Calu3 (cell line): ENCODE results near the gene NPR2. TPM values are rescaled to one million over a fixed set of nuclear protein-coding genes. Genes with fewer than 3 reads are reported as not detected.

Experiments
- BruUV-seq: library from RNA; stranded (reverse); fragments of 400-500 nt; replicated peaks from 2 replicates; lab custom pipeline; 2021; lab: Mats Ljungman, UMichigan
- CTCF ChIA-PET: fragments of 300-600 bp; sonication (Branson Sonifier 250); formaldehyde crosslinking; loops from one replicate; lab custom pipeline; 2022; ENCODE audit warnings: antibody characterized with exemption; lab: Charles Lee
- DNase-seq: peaks from one replicate; pipeline ENCODE4 v3.0.0; 2022
- H3K27ac Mint-ChIP-seq: one replicate; pipeline ENCODE4 v1.8.0; 2022; ENCODE audit warnings: mixed read lengths; ENCODE audit not compliant: unreplicated experiment
- H3K27me3 Mint-ChIP-seq: one replicate; pipeline ENCODE4 v1.8.0; 2022; ENCODE audit warnings: mixed read lengths; ENCODE audit not compliant: unreplicated experiment
- H3K36me3 Mint-ChIP-seq: one replicate; pipeline ENCODE4 v1.8.0; 2022; ENCODE audit warnings: mild to moderate bottlenecking, moderate library complexity, mixed read lengths; ENCODE audit not compliant: insufficient read depth, unreplicated experiment
- H3K4me1 Mint-ChIP-seq: one replicate; pipeline ENCODE4 v1.8.0; 2022; ENCODE audit warnings: mild to moderate bottlenecking, low read depth, mixed read lengths; ENCODE audit not compliant: unreplicated experiment
- H3K4me3 Mint-ChIP-seq: one replicate; pipeline ENCODE4 v1.8.0; 2022; ENCODE audit warnings: mild to moderate bottlenecking, low read depth, moderate library complexity, mixed read lengths; ENCODE audit not compliant: unreplicated experiment
- H3K9me3 Mint-ChIP-seq: one replicate; pipeline ENCODE4 v1.8.0; 2022; ENCODE audit warnings: low read depth, mixed read lengths; ENCODE audit not compliant: unreplicated experiment
- intact Hi-C: fragments of 100-400 bp; cut with micrococcal nuclease; formaldehyde crosslinking; loops from one replicate; pipeline ENCODE4 v1.10.0; 2022; ENCODE audit not compliant: unreplicated experiment
- total RNA-seq: library from RNA; stranded (reverse); gene quantifications from 2 replicates; pipeline ENCODE4 v1.2.3, GENCODE V29; 2022
- TF ChIP-seq, protein P1 (sequence below): fragments of 200-600 bp; IDR thresholded peaks from one replicate; pipeline ENCODE4 v1.8.0; 2022; ENCODE audit warnings: antibody characterized with exemption; ENCODE audit not compliant: unreplicated experiment

The NPR2 gene
- total RNA-seq, 1 experiment from 2014 or later: 19.2 TPM

DNA sequence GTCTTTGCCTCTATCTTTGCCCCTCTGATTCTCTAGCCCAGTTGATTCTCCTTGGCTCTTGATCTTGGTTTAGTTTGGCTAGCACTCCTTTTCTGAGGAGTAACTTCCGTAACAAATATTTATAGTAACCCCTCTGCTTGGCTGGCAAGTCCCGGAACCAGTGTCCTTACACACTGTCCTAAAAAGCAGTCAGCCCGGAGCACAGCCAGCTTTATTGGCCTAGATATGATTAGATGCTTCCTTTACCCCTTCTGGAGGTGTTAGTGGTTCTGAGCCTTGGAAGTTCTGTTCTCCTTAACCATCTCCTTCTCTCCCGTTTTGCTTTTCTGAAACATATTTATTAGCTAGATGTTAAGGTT is 20.3 kb upstream of the NPR2 start:
- intact Hi-C loops: no loop called here
- DNase-seq: no peak
- BruUV-seq: no TSS peak
- CTCF ChIA-PET: no interaction called here
- no peaks in the 10 kb centered on the region for H3K27me3 Mint-ChIP-seq
- H3K4me1 Mint-ChIP-seq: peaks cover 7% of the 10 kb centered on the region
- H3K36me3 Mint-ChIP-seq: peaks cover 4% of the 10 kb centered on the region
- H3K27ac Mint-ChIP-seq: no peak overlapping the region
- TF ChIP-seq, protein P1, sequence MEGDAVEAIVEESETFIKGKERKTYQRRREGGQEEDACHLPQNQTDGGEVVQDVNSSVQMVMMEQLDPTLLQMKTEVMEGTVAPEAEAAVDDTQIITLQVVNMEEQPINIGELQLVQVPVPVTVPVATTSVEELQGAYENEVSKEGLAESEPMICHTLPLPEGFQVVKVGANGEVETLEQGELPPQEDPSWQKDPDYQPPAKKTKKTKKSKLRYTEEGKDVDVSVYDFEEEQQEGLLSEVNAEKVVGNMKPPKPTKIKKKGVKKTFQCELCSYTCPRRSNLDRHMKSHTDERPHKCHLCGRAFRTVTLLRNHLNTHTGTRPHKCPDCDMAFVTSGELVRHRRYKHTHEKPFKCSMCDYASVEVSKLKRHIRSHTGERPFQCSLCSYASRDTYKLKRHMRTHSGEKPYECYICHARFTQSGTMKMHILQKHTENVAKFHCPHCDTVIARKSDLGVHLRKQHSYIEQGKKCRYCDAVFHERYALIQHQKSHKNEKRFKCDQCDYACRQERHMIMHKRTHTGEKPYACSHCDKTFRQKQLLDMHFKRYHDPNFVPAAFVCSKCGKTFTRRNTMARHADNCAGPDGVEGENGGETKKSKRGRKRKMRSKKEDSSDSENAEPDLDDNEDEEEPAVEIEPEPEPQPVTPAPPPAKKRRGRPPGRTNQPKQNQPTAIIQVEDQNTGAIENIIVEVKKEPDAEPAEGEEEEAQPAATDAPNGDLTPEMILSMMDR: no peak
- H3K4me3 Mint-ChIP-seq: no peak overlapping the region
- H3K9me3 Mint-ChIP-seq: no peaks in the 10 kb centered on the region

DNA sequence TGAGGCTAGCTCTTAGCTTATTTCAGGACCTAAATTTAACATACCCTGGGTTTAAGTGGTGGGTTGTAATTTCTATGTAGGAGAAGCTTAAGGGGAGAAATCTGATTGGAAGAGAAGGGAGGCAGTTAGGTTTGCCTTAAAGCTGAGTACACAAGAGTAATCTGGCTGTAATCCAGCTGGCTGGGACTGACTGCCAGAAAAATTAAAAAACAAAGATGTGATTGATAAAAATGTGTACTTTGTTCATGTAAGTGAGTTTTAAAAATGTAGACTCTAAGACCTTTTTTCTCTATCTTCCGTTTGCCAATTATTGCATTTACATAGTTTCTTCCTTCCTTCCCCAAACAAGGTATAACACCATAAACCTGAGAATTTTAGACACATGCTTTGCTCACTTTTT is 19.9 kb upstream of the NPR2 start:
- H3K36me3 Mint-ChIP-seq: peaks cover 4% of the 10 kb centered on the region
- DNase-seq: peak; percentile 34
- intact Hi-C loops: no loop called here
- H3K27ac Mint-ChIP-seq: no peak overlapping the region
- TF ChIP-seq, protein P1: no peak
- H3K4me3 Mint-ChIP-seq: no peak overlapping the region
- CTCF ChIA-PET: no interaction called here
- no TSS peak for BruUV-seq
- H3K27me3 Mint-ChIP-seq: no peaks in the 10 kb centered on the region
- peaks cover 7% of the 10 kb centered on the region for H3K4me1 Mint-ChIP-seq
- H3K9me3 Mint-ChIP-seq: no peaks in the 10 kb centered on the region

DNA sequence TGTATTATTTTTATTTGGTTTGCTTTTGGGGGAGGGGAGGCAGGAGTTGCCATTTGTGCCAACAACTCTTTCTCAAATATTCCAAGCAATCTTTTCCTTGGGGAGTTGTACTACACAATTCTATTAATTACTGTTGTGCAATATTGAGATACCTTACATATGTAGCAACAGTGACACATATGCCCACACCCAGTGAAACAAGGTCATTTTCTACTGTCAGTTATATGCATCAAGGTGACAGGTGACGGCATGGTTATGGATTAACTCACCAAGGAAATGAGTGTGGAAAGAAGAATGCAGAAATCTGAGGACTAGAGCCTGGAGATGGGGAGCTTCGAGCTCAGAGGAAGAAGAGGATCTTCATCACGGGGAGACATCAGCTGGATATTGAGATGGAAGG is 19.4 kb upstream of the NPR2 start:
- H3K36me3 Mint-ChIP-seq: peaks cover 4% of the 10 kb centered on the region
- no peaks in the 10 kb centered on the region for H3K9me3 Mint-ChIP-seq
- TF ChIP-seq, protein P1: no peak
- no peak overlapping the region for H3K4me3 Mint-ChIP-seq
- no peaks in the 10 kb centered on the region for H3K27me3 Mint-ChIP-seq
- BruUV-seq: no TSS peak
- peak; percentile 26 for DNase-seq
- intact Hi-C loops: no loop called here
- H3K4me1 Mint-ChIP-seq: peaks cover 7% of the 10 kb centered on the region
- CTCF ChIA-PET: no interaction called here
- no peak overlapping the region for H3K27ac Mint-ChIP-seq

DNA sequence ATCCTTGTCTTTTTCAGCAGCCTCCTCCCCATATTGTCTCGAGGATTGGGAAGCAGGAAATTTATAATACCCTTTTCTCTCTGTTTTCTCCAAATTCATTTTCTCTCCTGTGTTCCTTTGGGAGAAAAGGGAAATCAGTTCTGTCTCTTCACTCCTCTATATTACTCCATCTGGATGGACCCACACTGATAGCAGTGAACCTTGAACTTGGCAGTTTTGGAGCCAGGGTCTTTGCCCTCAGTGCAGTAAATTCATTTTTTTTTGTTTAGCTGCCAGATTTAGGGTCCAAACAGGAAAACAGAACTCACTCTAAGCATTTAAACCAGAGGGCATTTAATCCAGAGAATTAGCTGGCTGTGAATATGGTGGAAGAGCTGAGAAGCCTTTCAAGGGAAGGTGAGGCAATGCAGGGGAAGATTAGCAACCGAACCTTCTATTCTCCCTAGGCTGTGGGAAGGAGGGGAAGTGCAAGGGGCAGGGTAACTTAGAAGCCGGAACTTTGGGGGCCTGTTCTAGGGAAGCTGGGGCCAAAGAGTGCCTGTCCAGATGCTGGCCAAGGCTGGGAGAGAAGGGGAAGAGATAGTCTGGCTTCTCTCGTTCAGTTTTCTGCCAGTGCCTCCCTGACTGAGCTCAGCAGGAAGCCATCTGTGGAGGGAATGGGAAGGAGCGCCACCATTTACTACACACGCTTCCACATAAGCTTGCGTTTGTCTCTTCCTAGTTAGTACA is 16.3 kb upstream of the NPR2 start:
- intact Hi-C loops: no loop called here

More for the DNA sequence above, 16.3 kb upstream of the NPR2 start:
- H3K4me3 Mint-ChIP-seq: no peak overlapping the region
- BruUV-seq: no TSS peak
- peaks cover 7% of the 10 kb centered on the region for H3K4me1 Mint-ChIP-seq
- peaks cover 8% of the 10 kb centered on the region for H3K36me3 Mint-ChIP-seq
- H3K27ac Mint-ChIP-seq: peak overlapping the region; percentile 67
- TF ChIP-seq, protein P1: no peak
- H3K27me3 Mint-ChIP-seq: no peaks in the 10 kb centered on the region
- CTCF ChIA-PET: no interaction called here
- no peaks in the 10 kb centered on the region for H3K9me3 Mint-ChIP-seq
- no peak for DNase-seq
